HG02840 (cell line): ENCODE results near the gene TENM3.

Experiments used
- ATAC-seq: cut with Tn5 transposase; IDR thresholded peaks from one replicate; pipeline ENCODE4 v1.9.1; 2021; ENCODE audit warnings: mild to moderate bottlenecking, moderate library complexity, moderate number of reproducible peaks; ENCODE audit not compliant: unreplicated experiment, low FRiP score

TENM3 gene

DNA sequence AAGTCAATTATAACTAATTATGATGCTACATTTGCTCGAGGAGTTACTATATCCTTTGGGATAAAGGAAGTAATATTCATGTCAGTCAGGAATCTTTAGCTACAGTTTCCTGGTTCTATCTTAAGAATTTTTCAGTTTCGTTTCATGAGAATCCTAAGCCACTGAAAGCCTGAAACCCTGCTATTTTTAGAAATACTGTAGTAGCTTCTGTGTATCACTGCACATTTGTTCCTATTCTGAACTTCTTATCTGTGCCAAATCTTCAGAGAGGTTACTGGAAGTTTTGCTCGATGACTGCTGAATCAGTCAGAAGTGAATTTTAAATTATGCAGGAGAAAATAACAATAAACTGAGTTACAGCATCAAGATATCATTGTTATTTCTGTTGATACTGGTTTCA, 249.2 kb downstream of the TENM3 start:
- no peak for ATAC-seq

- ATAC-seq, result no peak
These were observed 250.2 kb downstream of the TENM3 start for GRCh38 chr4:182493377-182493776.

GRCh38 chr4:182494103-182494502, 250.9 kb downstream of the TENM3 start:
- ATAC-seq, result no peak

- no peak for ATAC-seq
These were observed 251.8 kb downstream of the TENM3 start for GRCh38 chr4:182495031-182495430.

DNA sequence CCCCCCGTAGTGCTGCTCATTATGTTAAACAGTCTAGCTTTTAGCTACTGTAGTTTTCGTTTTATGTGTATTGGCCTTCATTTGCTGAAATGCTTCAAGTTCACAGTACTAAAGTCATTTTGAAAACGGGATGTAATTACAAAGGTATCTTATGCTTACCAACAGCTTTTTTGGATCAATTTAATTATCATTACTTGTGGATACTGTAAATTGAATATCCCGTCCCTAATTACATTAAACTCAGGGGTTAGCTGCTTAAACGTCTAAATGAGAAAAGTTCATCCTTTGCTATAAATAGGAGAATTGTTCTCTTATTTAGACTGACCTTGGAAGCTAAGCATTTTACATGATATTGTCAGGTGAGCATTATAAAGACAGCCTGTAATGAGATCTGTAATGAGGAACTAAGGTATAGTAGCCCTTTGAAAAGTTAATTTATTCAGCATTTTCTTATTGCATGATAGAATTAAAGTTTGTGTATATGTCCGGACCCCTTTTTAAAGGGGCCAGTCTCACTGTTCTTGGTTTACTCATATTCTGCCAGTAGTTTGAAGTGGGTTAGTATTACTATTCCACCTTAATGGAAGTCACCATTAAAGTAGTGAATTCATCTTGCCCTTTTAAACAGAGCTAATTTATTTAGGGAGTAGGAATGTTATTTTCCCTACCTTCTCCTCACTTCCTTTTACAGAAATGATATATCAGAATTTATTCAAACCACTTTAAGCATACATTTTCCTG, 252.6 kb downstream of the TENM3 start:
- ATAC-seq, result no peak

DNA sequence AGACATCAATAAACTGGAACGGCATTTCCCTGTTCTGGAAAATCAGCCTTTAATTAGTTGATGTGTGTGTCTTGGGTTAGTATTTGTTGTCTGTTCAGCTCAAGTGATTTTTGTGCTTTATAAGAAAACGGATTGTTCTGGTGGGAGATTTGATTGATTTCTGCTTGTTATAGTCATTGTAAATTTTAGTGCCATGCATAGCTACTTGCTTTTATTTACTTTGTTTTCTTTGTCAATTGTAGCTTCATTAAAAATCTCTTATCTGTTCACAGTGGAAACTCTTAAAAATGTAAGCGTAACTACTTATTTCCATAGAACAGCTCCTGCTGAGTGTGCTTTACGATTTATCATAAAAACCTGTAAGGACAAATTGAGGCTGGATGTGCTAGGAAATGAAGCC, 253.2 kb downstream of the TENM3 start:
- no peak for ATAC-seq

- ATAC-seq, result no peak
These were observed 258.9 kb downstream of the TENM3 start for GRCh38 chr4:182502064-182502463.

GRCh38 chr4:182504463-182504862, 261.3 kb downstream of the TENM3 start:
- no peak for ATAC-seq

- ATAC-seq, result no peak
These were observed 264.6 kb downstream of the TENM3 start for GRCh38 chr4:182507805-182508204.

DNA sequence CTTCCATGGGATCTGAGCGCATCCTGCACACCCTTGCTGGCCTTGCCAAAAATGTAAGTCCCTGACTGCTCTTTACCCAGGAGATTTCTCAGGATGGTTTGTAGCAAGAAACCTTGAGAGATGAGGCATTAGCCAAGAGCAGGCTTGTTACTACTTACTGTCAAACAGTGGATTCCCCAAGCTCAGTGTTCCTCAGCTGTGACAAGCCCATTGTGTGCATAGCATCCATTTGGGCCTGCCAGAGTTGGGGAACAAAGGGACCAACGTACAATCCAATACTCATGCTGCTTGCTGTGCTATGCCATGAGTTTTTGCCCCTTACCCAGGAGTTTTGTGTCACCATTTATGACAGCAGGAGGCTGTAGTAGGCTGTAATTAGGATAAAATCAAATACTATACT, 267.6 kb downstream of the TENM3 start:
- ATAC-seq, result no peak

- peak; percentile 76 for ATAC-seq
These were observed 270.5 kb downstream of the TENM3 start for GRCh38 chr4:182513587-182514291.

DNA sequence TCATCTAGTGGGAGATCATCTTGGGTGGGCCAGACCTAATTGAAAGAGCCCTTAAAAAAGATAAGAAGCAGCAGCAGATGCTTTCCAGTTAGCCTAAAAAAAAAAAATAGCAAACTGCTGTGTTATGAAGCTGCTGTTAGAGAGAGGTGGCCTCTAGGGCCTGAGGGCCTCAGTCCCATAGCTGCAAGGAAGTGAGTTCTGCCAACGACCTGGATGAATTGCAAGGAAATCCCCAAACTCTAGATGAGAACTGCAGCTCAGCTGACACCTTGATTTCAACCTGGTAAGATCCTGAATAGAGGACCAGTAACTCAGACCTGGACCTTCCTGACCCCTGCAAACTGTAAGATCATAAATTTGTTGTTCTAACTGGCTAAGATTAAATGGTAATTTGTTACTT, 275.2 kb downstream of the TENM3 start:
- ATAC-seq, result no peak

- no peak for ATAC-seq
These were observed 276.3 kb downstream of the TENM3 start for GRCh38 chr4:182519528-182519927.

GRCh38 chr4:182521011-182521410, 277.8 kb downstream of the TENM3 start:
- no peak for ATAC-seq

DNA sequence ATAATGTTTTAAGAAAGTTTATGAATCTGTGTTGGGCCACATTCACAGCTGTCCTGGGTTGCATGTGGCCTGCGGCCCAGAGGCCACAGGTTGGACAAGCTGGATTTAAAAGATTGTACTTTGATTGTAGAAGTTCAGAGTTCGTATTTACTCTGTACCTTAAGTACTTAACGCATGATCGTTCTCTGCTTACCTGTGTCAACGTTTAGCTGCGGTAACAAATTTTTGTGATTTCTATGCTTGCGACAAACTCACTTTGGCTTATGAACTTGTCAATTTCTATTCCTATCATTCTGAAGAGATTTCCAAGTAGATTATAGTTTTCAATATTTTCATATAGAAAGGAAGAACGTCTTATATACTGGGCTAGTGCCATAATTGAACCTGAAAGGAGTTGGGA, 285.6 kb downstream of the TENM3 start:
- ATAC-seq, result no peak

DNA sequence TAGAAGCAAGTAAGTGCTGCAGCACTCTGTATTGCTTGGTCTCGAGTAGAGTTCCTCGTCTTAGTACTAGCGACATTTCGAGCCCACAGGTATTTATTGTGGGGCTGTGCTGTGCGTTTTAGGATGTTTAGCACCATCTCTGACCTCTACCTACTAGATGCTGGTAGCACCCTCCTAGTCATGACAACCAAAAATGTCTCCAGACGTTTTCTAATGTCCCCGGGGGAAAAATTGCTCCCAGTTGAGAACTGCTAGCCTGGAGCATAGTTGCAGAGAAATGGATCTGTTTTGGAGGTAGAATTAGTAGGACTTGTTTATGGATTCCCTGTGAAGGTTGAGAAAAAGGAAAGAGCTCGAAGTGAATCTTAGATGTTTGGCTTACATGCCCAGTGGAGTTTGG, 287.2 kb downstream of the TENM3 start:
- no peak for ATAC-seq

DNA sequence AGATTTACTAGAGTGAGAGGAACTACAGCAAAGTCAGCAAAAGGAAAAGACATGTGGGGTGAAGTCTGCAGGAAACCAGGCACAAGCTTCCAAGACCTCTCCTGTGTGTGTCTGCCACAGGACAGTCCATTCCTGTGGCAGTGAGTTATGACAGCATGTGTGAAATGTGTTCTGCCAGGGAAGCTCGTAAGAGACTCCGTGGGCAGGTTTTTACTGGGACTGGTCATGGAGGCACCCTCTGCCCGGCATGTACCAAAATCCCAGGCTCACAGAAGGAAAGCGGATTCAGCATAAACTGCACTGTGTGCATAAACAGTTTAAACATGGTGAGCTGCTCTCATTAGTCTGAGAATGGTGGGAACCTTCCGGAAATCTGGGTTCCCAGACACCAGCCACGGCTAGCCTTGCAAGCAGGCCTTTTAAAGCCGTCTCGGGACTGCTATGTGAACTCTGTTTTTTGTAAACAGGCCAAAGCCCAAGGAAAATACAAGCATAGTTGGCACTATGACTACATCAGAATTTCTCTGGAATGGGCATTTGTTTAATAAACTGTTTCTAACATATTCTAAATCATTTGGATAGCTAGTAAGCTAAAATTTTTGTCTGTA, 288.5 kb downstream of the TENM3 start:
- ATAC-seq, result no peak

- ATAC-seq, result no peak
These were observed 289.2 kb downstream of the TENM3 start for GRCh38 chr4:182532441-182532840.

DNA sequence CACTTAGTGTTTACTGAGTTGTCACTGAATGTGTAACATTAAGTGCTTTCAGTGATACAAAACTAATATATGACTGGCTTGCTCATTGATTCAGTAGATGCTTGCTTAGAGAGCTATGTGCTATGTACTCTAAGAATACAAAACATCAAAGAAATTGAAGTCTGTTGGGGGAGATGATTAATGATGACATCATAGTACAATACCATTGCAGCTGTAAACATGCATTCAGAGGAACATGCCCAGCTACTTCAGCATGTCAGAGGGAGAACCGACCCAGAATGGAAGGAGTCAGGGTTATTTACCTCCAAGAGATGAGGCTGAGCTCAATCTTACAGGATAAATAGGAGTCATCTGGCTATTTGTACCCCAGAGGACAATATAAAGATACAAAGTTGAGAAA, 290.8 kb downstream of the TENM3 start:
- ATAC-seq, result no peak

GRCh38 chr4:182536221-182536811, 293.1 kb downstream of the TENM3 start:
- ATAC-seq, result no peak

DNA sequence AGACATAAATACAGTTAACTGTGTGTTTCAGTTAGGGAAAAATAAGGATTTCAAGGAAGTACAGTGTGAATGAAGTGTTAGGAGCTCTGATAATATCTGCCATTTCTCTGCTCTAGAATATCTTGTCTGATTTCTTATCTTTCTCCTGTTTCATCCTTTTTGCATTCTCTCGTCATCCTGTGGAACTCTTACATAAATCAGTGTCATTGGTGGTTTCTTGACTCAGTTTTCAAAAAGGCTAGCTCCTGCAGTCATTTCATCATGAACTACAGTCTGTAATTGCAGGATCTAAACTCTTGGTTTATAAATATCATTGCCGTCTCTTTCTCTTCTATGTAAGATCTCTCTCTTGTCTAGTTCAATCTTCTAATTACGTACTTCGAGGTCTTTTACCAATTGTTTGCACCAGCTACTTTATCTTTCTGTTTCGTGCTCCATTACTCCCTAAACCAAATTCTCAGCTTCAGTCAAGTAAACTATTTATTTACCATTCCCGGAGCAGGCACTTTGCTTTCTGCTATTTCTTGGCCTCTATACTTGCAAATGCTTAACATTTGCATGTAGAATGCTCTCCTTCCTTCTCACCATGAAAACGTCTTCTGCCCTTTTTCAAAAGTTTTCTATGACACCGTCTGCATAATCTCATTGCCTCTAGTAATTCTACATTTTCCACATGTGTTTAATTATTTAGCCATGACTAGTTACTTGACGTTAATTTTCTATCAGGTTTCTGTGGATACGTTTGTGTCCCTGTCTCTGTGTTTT, 294.0 kb downstream of the TENM3 start:
- ATAC-seq, result no peak
